ENCODE results near the gene TPST2.

TPST2 gene

GRCh38 chr22:26485806-26486390, 104.0 kb downstream of the TPST2 start:
- Histone ChIP-seq H3K4me1 (ENCODE audit: control insufficient read depth, insufficient read depth, low read length) (peaks cover 1% of the 10 kb centered on the region; the same call in 1 of the 2 replicates), H3K36me3 (ENCODE audit: control insufficient read depth, insufficient read depth, low read length) (no peaks in the 10 kb centered on the region; the same call in 1 of the 2 replicates), H3K9me3 (ENCODE audit: control insufficient read depth, insufficient read depth, low read length) (no peaks in the 10 kb centered on the region), H3K27me3 (ENCODE audit: control insufficient read depth, insufficient read depth, low read length) (no peaks in the 10 kb centered on the region), H3K27ac (ENCODE audit: low read length) (no peak overlapping the region), H3K4me3 (ENCODE audit: low read length) (no peak overlapping the region)
- whole genome bisulfite sequencing (ENCODE audit: insufficient coverage, insufficient read length), result no CpG with 5 or more reads among the region's 3 CpGs
- DNase-seq (ENCODE audit: low read depth, low spot score), result no peak

GRCh38 chr22:26485013-26485412, 104.9 kb downstream of the TPST2 start:
- no peak overlapping the region for H3K27ac ChIP-seq (ENCODE audit: low read length)
- no peaks in the 10 kb centered on the region; the same call in 1 of the 2 replicates for H3K36me3 ChIP-seq (ENCODE audit: control insufficient read depth, insufficient read depth, low read length)
- H3K4me3 ChIP-seq (ENCODE audit: low read length), result no peak overlapping the region

GRCh38 chr22:26484360-26484706, 105.6 kb downstream of the TPST2 start:
- no peak for DNase-seq (ENCODE audit: low read depth, low spot score)
- H3K27me3 ChIP-seq (ENCODE audit: control insufficient read depth, insufficient read depth, low read length), result no peaks in the 10 kb centered on the region
- no peaks in the 10 kb centered on the region; the same call in 1 of the 2 replicates for H3K36me3 ChIP-seq (ENCODE audit: control insufficient read depth, insufficient read depth, low read length)
- peaks cover 1% of the 10 kb centered on the region; the same call in 1 of the 2 replicates for H3K4me1 ChIP-seq (ENCODE audit: control insufficient read depth, insufficient read depth, low read length)
- no peaks in the 10 kb centered on the region for H3K9me3 ChIP-seq (ENCODE audit: control insufficient read depth, insufficient read depth, low read length)
- H3K4me3 ChIP-seq (ENCODE audit: low read length), result peak overlapping the region; percentile 82; the same call in 1 of the 2 replicates
- H3K27ac ChIP-seq (ENCODE audit: low read length), result no peak overlapping the region
- WGBS (ENCODE audit: insufficient coverage, insufficient read length), result no CpG with 5 or more reads among the region's 6 CpGs

More at GRCh38 chr22:26485013-26485412, 104.9 kb downstream of the TPST2 start:
- no CpG with 5 or more reads among the region's 7 CpGs for WGBS (ENCODE audit: insufficient coverage, insufficient read length)
- H3K9me3 ChIP-seq (ENCODE audit: control insufficient read depth, insufficient read depth, low read length), result no peaks in the 10 kb centered on the region
- peaks cover 1% of the 10 kb centered on the region; the same call in 1 of the 2 replicates for H3K4me1 ChIP-seq (ENCODE audit: control insufficient read depth, insufficient read depth, low read length)
- DNase-seq (ENCODE audit: low read depth, low spot score), result no peak
- no peaks in the 10 kb centered on the region for H3K27me3 ChIP-seq (ENCODE audit: control insufficient read depth, insufficient read depth, low read length)

- Histone ChIP-seq H3K9me3 (ENCODE audit: control insufficient read depth, insufficient read depth, low read length) (no peaks in the 10 kb centered on the region), H3K27ac (ENCODE audit: low read length) (no peak within 1 kb of the TSS), H3K4me3 (ENCODE audit: low read length) (peak within 1 kb of the TSS; percentile 82), H3K36me3 (ENCODE audit: control insufficient read depth, insufficient read depth, low read length) (no peaks in the 10 kb centered on the region; the same call in 1 of the 2 replicates), H3K27me3 (ENCODE audit: control insufficient read depth, insufficient read depth, low read length) (no peaks in the 10 kb centered on the region), H3K4me1 (ENCODE audit: control insufficient read depth, insufficient read depth, low read length) (peaks cover 1% of the 10 kb centered on the region; the same call in 1 of the 2 replicates)
- DNase-seq (ENCODE audit: low read depth, low spot score), result peak; percentile 61
- no CpG with 5 or more reads among the region's 85 CpGs for WGBS (ENCODE audit: insufficient coverage, insufficient read length)
Observed at GRCh38 chr22:26483439-26484359, 106.2 kb downstream of the TPST2 start, which contains the start of the genes HPS4 and SRRD. Gene HPS4 (minus strand): TSS chr22:26483783. CDS start chr22:26481762, 2,021 bp downstream. Gene SRRD (plus strand): TSS chr22:26483877. CDS start chr22:26483891, 14 bp downstream.

- no peaks in the 10 kb centered on the region; the same call in 1 of the 2 replicates for H3K36me3 ChIP-seq (ENCODE audit: control insufficient read depth, insufficient read depth, low read length)
- DNase-seq (ENCODE audit: low read depth, low spot score), result no peak
- no peaks in the 10 kb centered on the region for H3K27me3 ChIP-seq (ENCODE audit: control insufficient read depth, insufficient read depth, low read length)
- peak overlapping the region; percentile 82 for H3K4me3 ChIP-seq (ENCODE audit: low read length)
- H3K9me3 ChIP-seq (ENCODE audit: control insufficient read depth, insufficient read depth, low read length), result no peaks in the 10 kb centered on the region
- WGBS (ENCODE audit: insufficient coverage, insufficient read length), result no CpG with 5 or more reads among the region's 7 CpGs
- no peak overlapping the region for H3K27ac ChIP-seq (ENCODE audit: low read length)
- peaks cover 1% of the 10 kb centered on the region; the same call in 1 of the 2 replicates for H3K4me1 ChIP-seq (ENCODE audit: control insufficient read depth, insufficient read depth, low read length)
Observed at GRCh38 chr22:26483043-26483438, 106.9 kb downstream of the TPST2 start.

GRCh38 chr22:26482161-26482560, 107.8 kb downstream of the TPST2 start:
- no peaks in the 10 kb centered on the region for H3K36me3 ChIP-seq (ENCODE audit: control insufficient read depth, insufficient read depth, low read length)
- H3K27ac ChIP-seq (ENCODE audit: low read length), result no peak overlapping the region
- DNase-seq (ENCODE audit: low read depth, low spot score), result no peak
- no peak overlapping the region for H3K4me3 ChIP-seq (ENCODE audit: low read length)
- peaks cover 1% of the 10 kb centered on the region; the same call in 1 of the 2 replicates for H3K4me1 ChIP-seq (ENCODE audit: control insufficient read depth, insufficient read depth, low read length)
- no peaks in the 10 kb centered on the region for H3K9me3 ChIP-seq (ENCODE audit: control insufficient read depth, insufficient read depth, low read length)
- H3K27me3 ChIP-seq (ENCODE audit: control insufficient read depth, insufficient read depth, low read length), result no peaks in the 10 kb centered on the region
- WGBS (ENCODE audit: insufficient coverage, insufficient read length), result no CpG with 5 or more reads among the region's 5 CpGs

- no CpG with 5 or more reads among the region's 4 CpGs for WGBS (ENCODE audit: insufficient coverage, insufficient read length)
- Histone ChIP-seq H3K27me3 (ENCODE audit: control insufficient read depth, insufficient read depth, low read length) (no peaks in the 10 kb centered on the region), H3K9me3 (ENCODE audit: control insufficient read depth, insufficient read depth, low read length) (no peaks in the 10 kb centered on the region), H3K27ac (ENCODE audit: low read length) (no peak overlapping the region), H3K4me3 (ENCODE audit: low read length) (no peak overlapping the region), H3K4me1 (ENCODE audit: control insufficient read depth, insufficient read depth, low read length) (peaks cover 1% of the 10 kb centered on the region; the same call in 1 of the 2 replicates), H3K36me3 (ENCODE audit: control insufficient read depth, insufficient read depth, low read length) (no peaks in the 10 kb centered on the region; the same call in 1 of the 2 replicates)
- no peak for DNase-seq (ENCODE audit: low read depth, low spot score)
Observed at GRCh38 chr22:26481694-26482093, 108.2 kb downstream of the TPST2 start.

- DNase-seq (ENCODE audit: low read depth, low spot score), result no peak
- Histone ChIP-seq H3K9me3 (ENCODE audit: control insufficient read depth, insufficient read depth, low read length) (no peaks in the 10 kb centered on the region), H3K4me1 (ENCODE audit: control insufficient read depth, insufficient read depth, low read length) (peaks cover 1% of the 10 kb centered on the region; the same call in 1 of the 2 replicates), H3K27me3 (ENCODE audit: control insufficient read depth, insufficient read depth, low read length) (no peaks in the 10 kb centered on the region), H3K27ac (ENCODE audit: low read length) (no peak overlapping the region), H3K4me3 (ENCODE audit: low read length) (no peak overlapping the region), H3K36me3 (ENCODE audit: control insufficient read depth, insufficient read depth, low read length) (no peaks in the 10 kb centered on the region; the same call in 1 of the 2 replicates)
- WGBS (ENCODE audit: insufficient coverage, insufficient read length), result no CpG with 5 or more reads among the region's 6 CpGs
Observed at GRCh38 chr22:26481112-26481693, 108.7 kb downstream of the TPST2 start.

- H3K27ac ChIP-seq (ENCODE audit: low read length), result no peak overlapping the region
- no peaks in the 10 kb centered on the region for H3K9me3 ChIP-seq (ENCODE audit: control insufficient read depth, insufficient read depth, low read length)
- no peaks in the 10 kb centered on the region; the same call in 1 of the 2 replicates for H3K36me3 ChIP-seq (ENCODE audit: control insufficient read depth, insufficient read depth, low read length)
- H3K27me3 ChIP-seq (ENCODE audit: control insufficient read depth, insufficient read depth, low read length), result no peaks in the 10 kb centered on the region
- no peak for DNase-seq (ENCODE audit: low read depth, low spot score)
- WGBS (ENCODE audit: insufficient coverage, insufficient read length), result no CpG with 5 or more reads among the region's 2 CpGs
- peaks cover 1% of the 10 kb centered on the region; the same call in 1 of the 2 replicates for H3K4me1 ChIP-seq (ENCODE audit: control insufficient read depth, insufficient read depth, low read length)
- no peak overlapping the region for H3K4me3 ChIP-seq (ENCODE audit: low read length)
Observed at GRCh38 chr22:26480611-26480932, 109.4 kb downstream of the TPST2 start.
